AG09309 (cell line): ENCODE data around the gene JPH2.
"Not testable (repeated sequence)": the region's sequence is repeated elsewhere in the genome, so short reads cannot be mapped to it uniquely, and the experiment has no call there.

Source experiments
- DNase-seq: peaks from one replicate; pipeline ENCODE4 v3.0.0-alpha.2; 2010; ENCODE audit warnings: low read depth
- H3K4me3 ChIP-seq: 2 replicates; pipeline ENCODE4 v1.5.1; 2011; ENCODE audit warnings: mild to moderate bottlenecking, low read depth, low read length, moderate library complexity; ENCODE audit not compliant: control insufficient read depth
- CTCF ChIP-seq: IDR thresholded peaks from 2 replicates; pipeline ENCODE4 v1.5.1; 2011; ENCODE audit warnings: mild to moderate bottlenecking, low read depth, low read length, inconsistent platforms; ENCODE audit not compliant: insufficient read depth, control insufficient read depth; ENCODE audit errors: missing control alignments

JPH2 gene

GRCh38 chr20:44131704-44132103 is 55.3 kb downstream of the JPH2 start:
- DNase-seq: no peak
- no peak overlapping the region for H3K4me3 ChIP-seq
- no peak for TF ChIP-seq CTCF

GRCh38 chr20:44129911-44130718 is 56.9 kb downstream of the JPH2 start:
- DNase-seq: no peak
- no peak for TF ChIP-seq CTCF

GRCh38 chr20:44129300-44129699 is 57.7 kb downstream of the JPH2 start:
- H3K4me3 ChIP-seq, DNase-seq: not testable (repeated sequence)

More at GRCh38 chr20:44129911-44130718, 56.9 kb downstream of the JPH2 start:
- H3K4me3 ChIP-seq: no peak overlapping the region

GRCh38 chr20:44126445-44126844 is 60.5 kb downstream of the JPH2 start:
- no peak for TF ChIP-seq CTCF
- DNase-seq: no peak
- no peak overlapping the region for H3K4me3 ChIP-seq

DNA sequence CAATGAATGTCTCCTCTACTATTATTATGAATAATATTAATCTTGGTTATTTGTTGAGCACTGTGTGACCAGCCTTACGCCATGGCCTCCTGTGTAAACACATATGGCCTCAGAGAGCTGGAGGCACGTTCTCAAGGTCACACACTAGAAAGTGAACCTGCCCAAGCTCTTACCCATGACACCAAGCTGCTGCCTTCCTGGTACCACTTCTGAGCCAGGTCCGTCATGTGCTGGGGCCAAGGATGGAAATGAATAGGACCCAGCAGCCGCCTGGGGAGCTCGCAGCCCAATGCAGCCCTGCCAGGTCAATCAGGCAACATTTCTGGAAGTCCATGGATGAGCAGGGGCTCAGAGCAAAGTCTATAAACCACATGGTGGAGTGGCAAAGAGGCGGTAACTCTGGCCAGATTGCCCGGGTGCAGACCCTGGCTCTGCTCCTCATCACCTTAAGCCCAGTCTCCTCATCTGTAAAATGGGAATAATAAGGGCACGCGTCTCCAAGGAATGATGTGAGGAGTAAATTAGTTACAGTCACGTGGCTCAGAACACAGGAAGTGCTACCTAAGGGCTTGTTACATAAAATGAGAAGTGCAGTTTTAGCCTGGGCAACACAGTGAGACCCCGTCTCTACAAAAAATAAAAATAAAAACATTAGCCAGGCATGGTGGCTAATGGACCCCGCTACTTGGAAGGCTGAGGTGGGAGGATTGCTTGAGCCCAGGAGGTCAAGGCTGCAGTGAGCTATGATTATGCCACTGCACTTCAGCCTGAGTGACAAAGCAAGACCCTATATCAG is 61.5 kb downstream of the JPH2 start:
- H3K4me3 ChIP-seq: no peak overlapping the region
- TF ChIP-seq CTCF: no peak
- DNase-seq: no peak

DNA sequence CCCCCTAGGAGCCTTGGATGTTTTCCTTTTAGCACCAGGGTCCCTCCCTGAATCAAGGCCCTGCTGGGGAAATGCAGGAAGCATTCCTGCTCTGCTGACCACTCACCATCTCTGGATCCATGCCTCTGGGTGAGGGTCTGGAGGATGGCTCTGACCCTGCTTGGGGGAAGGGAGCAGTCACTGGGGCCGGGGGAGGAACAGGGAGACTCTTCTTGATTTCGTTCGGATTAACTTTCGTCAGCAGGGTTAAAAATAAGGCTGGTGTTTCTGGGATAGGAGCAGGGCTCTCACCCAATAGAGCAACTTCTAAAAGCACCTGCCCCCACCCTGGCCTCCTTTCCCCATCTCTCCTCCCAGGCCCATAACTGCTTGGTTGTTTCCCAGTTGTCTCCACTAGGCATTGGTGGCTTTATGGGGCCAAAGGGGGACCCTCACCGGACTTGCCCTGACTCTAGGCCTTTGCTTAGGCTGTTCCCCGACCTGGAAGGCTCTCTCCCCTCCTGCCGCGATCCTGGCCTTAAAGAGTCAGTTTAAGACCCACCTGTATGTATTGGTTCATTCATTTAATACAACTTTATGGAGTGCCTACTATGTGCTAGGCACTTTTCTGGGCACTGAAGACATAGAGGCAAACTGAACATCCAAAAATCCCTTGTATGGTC is 63.0 kb downstream of the JPH2 start:
- no peak overlapping the region for H3K4me3 ChIP-seq
- no peak for DNase-seq
- no peak for TF ChIP-seq CTCF
